ENCODE measurements around the gene TNFRSF1A. TPM values are rescaled to one million over a fixed set of nuclear protein-coding genes. Genes with fewer than 3 reads are reported as not detected.
A peak's percentile ranks its signal among the peaks of the same experiment; 100 is the strongest.
"Not testable (repeated sequence)": the region's sequence is repeated elsewhere in the genome, so short reads cannot be mapped to it uniquely, and the experiment has no call there.

TNFRSF1A gene
- total RNA-seq, 1 experiment from 2014 or later: 108 TPM

DNA sequence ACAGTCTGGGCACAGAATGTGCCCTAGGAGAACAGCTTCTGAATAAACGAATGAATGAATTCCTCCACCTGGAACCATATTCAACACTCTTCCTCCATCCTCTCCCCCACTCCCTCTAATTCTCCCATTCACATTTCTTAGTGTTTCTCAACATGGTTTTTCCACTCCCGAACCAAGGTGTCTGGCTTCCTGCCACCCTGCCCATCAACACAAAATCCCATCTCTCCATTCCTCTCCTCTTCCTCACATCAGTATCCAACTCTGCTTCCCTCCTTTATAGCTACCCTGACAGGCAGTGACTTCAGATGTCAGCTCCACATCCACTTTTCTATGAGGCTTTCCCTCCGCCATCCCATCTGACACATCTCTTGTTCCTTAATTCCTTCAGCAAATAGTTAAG lies 2.9 kb downstream of the TNFRSF1A start:
- POLR2A ChIA-PET: interaction anchor here (0.6 kb wide), 1 partner anchor 33 kb away, joined by 3 read pairs; no protein-coding TSS in a partner anchor
- no TSS peak for BruUV-seq (replicated peaks)
- no peak for TF ChIP-seq TCF7L2 (IDR thresholded peaks at IDR 0.05; ENCODE audit: low read depth, low read length)
- TF ChIP-seq, protein P1, sequence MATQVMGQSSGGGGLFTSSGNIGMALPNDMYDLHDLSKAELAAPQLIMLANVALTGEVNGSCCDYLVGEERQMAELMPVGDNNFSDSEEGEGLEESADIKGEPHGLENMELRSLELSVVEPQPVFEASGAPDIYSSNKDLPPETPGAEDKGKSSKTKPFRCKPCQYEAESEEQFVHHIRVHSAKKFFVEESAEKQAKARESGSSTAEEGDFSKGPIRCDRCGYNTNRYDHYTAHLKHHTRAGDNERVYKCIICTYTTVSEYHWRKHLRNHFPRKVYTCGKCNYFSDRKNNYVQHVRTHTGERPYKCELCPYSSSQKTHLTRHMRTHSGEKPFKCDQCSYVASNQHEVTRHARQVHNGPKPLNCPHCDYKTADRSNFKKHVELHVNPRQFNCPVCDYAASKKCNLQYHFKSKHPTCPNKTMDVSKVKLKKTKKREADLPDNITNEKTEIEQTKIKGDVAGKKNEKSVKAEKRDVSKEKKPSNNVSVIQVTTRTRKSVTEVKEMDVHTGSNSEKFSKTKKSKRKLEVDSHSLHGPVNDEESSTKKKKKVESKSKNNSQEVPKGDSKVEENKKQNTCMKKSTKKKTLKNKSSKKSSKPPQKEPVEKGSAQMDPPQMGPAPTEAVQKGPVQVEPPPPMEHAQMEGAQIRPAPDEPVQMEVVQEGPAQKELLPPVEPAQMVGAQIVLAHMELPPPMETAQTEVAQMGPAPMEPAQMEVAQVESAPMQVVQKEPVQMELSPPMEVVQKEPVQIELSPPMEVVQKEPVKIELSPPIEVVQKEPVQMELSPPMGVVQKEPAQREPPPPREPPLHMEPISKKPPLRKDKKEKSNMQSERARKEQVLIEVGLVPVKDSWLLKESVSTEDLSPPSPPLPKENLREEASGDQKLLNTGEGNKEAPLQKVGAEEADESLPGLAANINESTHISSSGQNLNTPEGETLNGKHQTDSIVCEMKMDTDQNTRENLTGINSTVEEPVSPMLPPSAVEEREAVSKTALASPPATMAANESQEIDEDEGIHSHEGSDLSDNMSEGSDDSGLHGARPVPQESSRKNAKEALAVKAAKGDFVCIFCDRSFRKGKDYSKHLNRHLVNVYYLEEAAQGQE (IDR thresholded peaks at IDR 0.05; ENCODE audit: insufficient read depth in 1 of 2, low read depth in 2 of 2, low read length in 1 of 2): no peak
- no peak for TF ChIP-seq SIN3A (IDR thresholded peaks at IDR 0.05; ENCODE audit: borderline replicate concordance, insufficient read depth, low read depth, low read length)
- no peak for TF ChIP-seq POLR2AphosphoS5 (IDR thresholded peaks at IDR 0.05; ENCODE audit: low read depth, low read length)
- TF ChIP-seq, protein P2, sequence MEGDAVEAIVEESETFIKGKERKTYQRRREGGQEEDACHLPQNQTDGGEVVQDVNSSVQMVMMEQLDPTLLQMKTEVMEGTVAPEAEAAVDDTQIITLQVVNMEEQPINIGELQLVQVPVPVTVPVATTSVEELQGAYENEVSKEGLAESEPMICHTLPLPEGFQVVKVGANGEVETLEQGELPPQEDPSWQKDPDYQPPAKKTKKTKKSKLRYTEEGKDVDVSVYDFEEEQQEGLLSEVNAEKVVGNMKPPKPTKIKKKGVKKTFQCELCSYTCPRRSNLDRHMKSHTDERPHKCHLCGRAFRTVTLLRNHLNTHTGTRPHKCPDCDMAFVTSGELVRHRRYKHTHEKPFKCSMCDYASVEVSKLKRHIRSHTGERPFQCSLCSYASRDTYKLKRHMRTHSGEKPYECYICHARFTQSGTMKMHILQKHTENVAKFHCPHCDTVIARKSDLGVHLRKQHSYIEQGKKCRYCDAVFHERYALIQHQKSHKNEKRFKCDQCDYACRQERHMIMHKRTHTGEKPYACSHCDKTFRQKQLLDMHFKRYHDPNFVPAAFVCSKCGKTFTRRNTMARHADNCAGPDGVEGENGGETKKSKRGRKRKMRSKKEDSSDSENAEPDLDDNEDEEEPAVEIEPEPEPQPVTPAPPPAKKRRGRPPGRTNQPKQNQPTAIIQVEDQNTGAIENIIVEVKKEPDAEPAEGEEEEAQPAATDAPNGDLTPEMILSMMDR (IDR thresholded peaks at IDR 0.05): no peak

DNA sequence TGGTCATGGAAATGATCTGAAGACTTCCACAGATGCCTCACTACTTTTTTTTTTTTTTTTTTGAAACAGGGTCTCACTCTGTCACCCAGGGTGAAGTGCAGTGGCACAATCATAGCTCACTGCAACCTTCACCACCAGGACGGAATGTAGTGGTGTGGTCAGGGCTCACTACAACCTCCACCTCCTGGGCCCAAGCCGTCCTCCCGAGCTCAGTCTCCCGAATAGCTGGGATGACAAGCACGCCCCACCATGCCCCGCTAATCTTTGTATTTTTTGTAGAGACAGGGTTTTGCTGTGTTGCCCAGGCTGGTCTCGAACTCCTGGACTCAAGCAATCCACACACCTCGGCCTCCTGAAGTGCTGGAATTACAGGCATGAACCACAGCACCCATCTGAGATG lies 3.3 kb downstream of the TNFRSF1A start:
- H3K27me3 ChIP-seq (ENCODE audit: control insufficient read depth, insufficient read depth, low read length); H3K36me3 ChIP-seq (ENCODE audit: control insufficient read depth, insufficient read depth, low read length); POLR2A ChIA-PET; in situ Hi-C loops (cut with HindIII; ENCODE audit: low pct_unique_long_range_greater_than_20kb, low sequenced_read_pairs); H3K9me3 ChIP-seq (ENCODE audit: control insufficient read depth, insufficient read depth, low read depth, low read length); ATAC-seq; DNase-seq (ENCODE audit: low read depth, low spot score); BruUV-seq (replicated peaks); CTCF ChIA-PET: not testable (repeated sequence)
- intact Hi-C loops (cut with micrococcal nuclease; ENCODE audit: unreplicated experiment): loop anchor here (5.0 kb wide), 1 partner anchor 34 kb away; no protein-coding TSS in a partner anchor
- H3K27ac ChIP-seq (ENCODE audit: low read length): peak overlapping the region; percentile 99
- peak overlapping the region; percentile 71 to 94 for H3K4me3 ChIP-seq (ENCODE audit: low read depth in 2 of 2, low read length in 2 of 2)
- peaks cover 62% of the 10 kb centered on the region for H3K4me1 ChIP-seq (ENCODE audit: control insufficient read depth, insufficient read depth, low read length)

More for the DNA sequence above, 2.9 kb downstream of the TNFRSF1A start:
- H3K4me3 ChIP-seq (ENCODE audit: low read depth in 2 of 2, low read length in 2 of 2): peak overlapping the region; percentile 71 to 94
- peaks cover 58% of the 10 kb centered on the region for H3K4me1 ChIP-seq (ENCODE audit: control insufficient read depth, insufficient read depth, low read length)
- intact Hi-C loops (cut with micrococcal nuclease; ENCODE audit: unreplicated experiment) (loop anchor here (5.0 kb wide), 1 partner anchor 33 kb away; no protein-coding TSS in a partner anchor), in situ Hi-C loops (cut with HindIII; ENCODE audit: low pct_unique_long_range_greater_than_20kb, low sequenced_read_pairs) (no loop called here)
- H3K9me3 ChIP-seq (ENCODE audit: control insufficient read depth, insufficient read depth, low read depth, low read length): no peaks in the 10 kb centered on the region
- no peaks in the 10 kb centered on the region for H3K27me3 ChIP-seq (ENCODE audit: control insufficient read depth, insufficient read depth, low read length)
- peaks cover 6% of the 10 kb centered on the region for H3K36me3 ChIP-seq (ENCODE audit: control insufficient read depth, insufficient read depth, low read length)
- DNase-seq (ENCODE audit: low read depth, low spot score) (no peak), ATAC-seq (no peak)
- peak overlapping the region; percentile 99 for H3K27ac ChIP-seq (ENCODE audit: low read length)
- CTCF ChIA-PET: no interaction called here

DNA sequence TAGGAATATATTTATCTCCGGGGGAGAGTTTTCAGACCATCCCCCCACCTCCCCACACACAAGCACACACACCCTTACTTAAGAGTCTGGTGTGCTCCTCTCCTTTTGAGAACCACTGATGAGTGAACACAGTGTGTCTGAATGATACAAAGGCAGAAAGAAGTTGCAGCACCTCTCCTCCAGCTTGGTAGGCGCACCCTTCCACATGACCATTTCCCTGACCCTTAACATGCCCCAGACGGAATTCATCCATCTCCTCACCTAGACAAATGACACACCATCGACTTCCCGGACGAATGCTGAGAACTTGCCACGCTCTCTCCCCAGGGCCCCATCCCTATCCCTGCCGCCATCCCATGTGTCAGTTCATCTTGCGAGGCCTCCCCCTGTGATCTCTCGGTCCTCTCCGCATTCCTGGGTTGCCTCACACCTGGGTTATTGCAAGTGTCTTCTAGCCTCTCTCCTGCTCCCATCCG lies 3.9 kb downstream of the TNFRSF1A start:
- ChIA-PET CTCF (no interaction called here), POLR2A (no interaction called here)
- intact Hi-C loops (cut with micrococcal nuclease; ENCODE audit: unreplicated experiment) (loop anchor here (5.0 kb wide), 1 partner anchor 34 kb away; no protein-coding TSS in a partner anchor), in situ Hi-C loops (cut with HindIII; ENCODE audit: low pct_unique_long_range_greater_than_20kb, low sequenced_read_pairs) (no loop called here)
- Histone ChIP-seq H3K4me3 (ENCODE audit: low read depth in 2 of 2, low read length in 2 of 2) (peak overlapping the region; percentile 71 to 94), H3K27me3 (ENCODE audit: control insufficient read depth, insufficient read depth, low read length) (no peaks in the 10 kb centered on the region), H3K4me1 (ENCODE audit: control insufficient read depth, insufficient read depth, low read length) (peaks cover 65% of the 10 kb centered on the region), H3K36me3 (ENCODE audit: control insufficient read depth, insufficient read depth, low read length) (peaks cover 6% of the 10 kb centered on the region), H3K27ac (ENCODE audit: low read length) (peak overlapping the region; percentile 99), H3K9me3 (ENCODE audit: control insufficient read depth, insufficient read depth, low read depth, low read length) (no peaks in the 10 kb centered on the region)
- BruUV-seq (replicated peaks): no TSS peak
- TF ChIP-seq TCF7L2 (IDR thresholded peaks at IDR 0.05; ENCODE audit: low read depth, low read length): no peak
- TF ChIP-seq, protein P1 (IDR thresholded peaks at IDR 0.05; ENCODE audit: insufficient read depth in 1 of 2, low read depth in 2 of 2, low read length in 1 of 2): no peak
- TF ChIP-seq POLR2AphosphoS5 (IDR thresholded peaks at IDR 0.05; ENCODE audit: low read depth, low read length): no peak
- TF ChIP-seq SIN3A (IDR thresholded peaks at IDR 0.05; ENCODE audit: borderline replicate concordance, insufficient read depth, low read depth, low read length): no peak
- ATAC-seq (no peak), DNase-seq (ENCODE audit: low read depth, low spot score) (no peak)
